GM12801 (cell line): ENCODE measurements around the gene SLC25A18.

Experiments
- TF ChIP-seq, protein P1 (sequence below): IDR thresholded peaks from one replicate; pipeline ENCODE4 v1.5.1; 2011; ENCODE audit warnings: control low read depth; ENCODE audit not compliant: insufficient read length; ENCODE audit errors: extremely low read depth

Gene SLC25A18

DNA sequence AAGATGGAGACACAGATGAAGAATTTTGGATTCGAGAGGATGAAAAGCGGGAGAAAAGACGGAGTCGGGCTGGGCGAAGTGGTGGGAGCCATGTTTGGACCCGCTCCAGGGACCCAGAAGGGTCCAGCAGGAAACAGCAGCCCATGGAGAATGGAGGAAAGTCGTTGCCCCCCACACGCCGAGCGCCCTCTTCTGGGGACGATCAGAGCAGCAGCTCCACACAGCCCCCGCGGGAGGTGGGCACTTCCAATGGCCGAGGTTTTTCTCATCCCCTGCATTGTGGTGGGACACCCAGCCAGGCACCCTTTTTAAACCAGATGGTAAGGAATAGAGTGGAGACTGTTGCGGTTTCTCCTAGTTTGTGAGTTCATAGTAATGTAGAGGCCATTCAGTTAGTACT lies 22.8 kb upstream of the SLC25A18 start:
- TF ChIP-seq, protein P1, sequence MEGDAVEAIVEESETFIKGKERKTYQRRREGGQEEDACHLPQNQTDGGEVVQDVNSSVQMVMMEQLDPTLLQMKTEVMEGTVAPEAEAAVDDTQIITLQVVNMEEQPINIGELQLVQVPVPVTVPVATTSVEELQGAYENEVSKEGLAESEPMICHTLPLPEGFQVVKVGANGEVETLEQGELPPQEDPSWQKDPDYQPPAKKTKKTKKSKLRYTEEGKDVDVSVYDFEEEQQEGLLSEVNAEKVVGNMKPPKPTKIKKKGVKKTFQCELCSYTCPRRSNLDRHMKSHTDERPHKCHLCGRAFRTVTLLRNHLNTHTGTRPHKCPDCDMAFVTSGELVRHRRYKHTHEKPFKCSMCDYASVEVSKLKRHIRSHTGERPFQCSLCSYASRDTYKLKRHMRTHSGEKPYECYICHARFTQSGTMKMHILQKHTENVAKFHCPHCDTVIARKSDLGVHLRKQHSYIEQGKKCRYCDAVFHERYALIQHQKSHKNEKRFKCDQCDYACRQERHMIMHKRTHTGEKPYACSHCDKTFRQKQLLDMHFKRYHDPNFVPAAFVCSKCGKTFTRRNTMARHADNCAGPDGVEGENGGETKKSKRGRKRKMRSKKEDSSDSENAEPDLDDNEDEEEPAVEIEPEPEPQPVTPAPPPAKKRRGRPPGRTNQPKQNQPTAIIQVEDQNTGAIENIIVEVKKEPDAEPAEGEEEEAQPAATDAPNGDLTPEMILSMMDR: no peak

DNA sequence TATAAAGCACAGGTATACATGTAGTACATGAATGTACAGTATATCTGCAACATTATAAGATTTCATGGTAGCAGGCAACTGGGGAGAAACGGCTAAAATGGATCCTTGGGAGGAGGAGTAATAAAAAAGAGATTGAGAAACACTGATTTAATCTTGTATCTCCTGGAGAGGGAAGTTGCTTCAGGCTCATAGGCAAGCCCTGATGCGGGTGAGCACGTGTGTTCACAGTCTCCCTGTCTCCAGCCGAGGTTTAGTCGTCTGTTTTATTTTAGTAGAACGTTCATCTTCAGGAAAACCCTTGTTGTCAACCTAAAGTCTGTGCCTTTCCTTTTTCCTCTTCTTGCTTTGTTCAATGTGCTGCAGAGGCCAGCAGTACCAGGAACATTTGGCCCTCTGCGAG lies 21.8 kb upstream of the SLC25A18 start:
- TF ChIP-seq, protein P1: no peak

GRCh38 chr22:17542452-17542851 lies 20.8 kb upstream of the SLC25A18 start:
- TF ChIP-seq, protein P1: no peak

GRCh38 chr22:17548010-17548755 lies 15.1 kb upstream of the SLC25A18 start:
- TF ChIP-seq, protein P1: no peak

DNA sequence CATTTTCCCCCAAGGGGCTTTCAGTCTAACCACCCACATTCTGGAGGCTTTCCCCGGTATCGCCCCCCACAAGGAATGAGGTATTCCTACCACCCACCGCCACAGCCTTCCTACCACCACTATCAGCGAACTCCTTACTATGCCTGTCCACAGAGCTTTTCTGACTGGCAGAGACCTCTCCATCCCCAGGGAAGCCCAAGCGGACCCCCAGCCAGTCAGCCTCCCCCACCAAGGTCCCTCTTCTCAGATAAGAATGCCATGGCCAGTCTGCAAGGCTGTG lies 14.6 kb upstream of the SLC25A18 start:
- TF ChIP-seq, protein P1: no peak

DNA sequence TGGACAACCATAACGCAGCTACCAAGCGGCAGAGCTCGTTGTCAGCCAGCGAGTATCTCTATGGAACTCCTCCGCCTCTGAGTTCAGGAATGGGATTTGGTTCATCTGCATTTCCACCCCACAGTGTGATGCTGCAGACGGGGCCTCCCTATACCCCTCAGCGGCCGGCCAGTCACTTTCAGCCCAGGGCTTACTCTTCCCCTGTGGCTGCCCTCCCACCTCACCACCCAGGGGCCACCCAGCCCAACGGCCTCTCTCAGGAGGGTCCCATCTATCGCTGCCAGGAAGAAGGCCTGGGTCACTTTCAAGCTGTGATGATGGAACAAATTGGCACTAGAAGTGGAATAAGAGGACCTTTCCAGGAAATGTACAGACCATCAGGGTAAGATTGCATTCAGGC lies 14.1 kb upstream of the SLC25A18 start:
- TF ChIP-seq, protein P1: no peak

- TF ChIP-seq, protein P1: no peak
These were observed 13.6 kb upstream of the SLC25A18 start for GRCh38 chr22:17549655-17550054.

- TF ChIP-seq, protein P1: no peak
These were observed 10.6 kb upstream of the SLC25A18 start for GRCh38 chr22:17552737-17553136.
